Heart right ventricle (tissue), 16 donors: Measurements from ENCODE around the gene CGB2. TPM values are rescaled to one million over a fixed set of nuclear protein-coding genes. Genes with fewer than 3 reads are reported as not detected.
"Not testable (repeated sequence)": the region's sequence is repeated elsewhere in the genome, so short reads cannot be mapped to it uniquely, and the experiment has no call there.

ENCODE experiments used
- ATAC-seq, 8 donors: fragments of 200-7000 bp; cut with Tn5 transposase; one replicate each; pipeline ENCODE4 v1.9.1; 2020; ENCODE audit warnings: mild to moderate bottlenecking in 8 of 8, moderate library complexity in 8 of 8, moderate number of reproducible peaks in 1 of 8
- DNase-seq, 2 donors: peaks; one replicate each; pipeline ENCODE4 v3.0.0-alpha.2; 2020
- H3K27ac ChIP-seq, 10 donors: fragments of 200-600 bp; sonication (generic) in 2 of 10; one replicate each; pipeline versions ENCODE4 v1.5.0 to v1.8.0; 2020 to 2022; ENCODE audit warnings: mild to moderate bottlenecking in 3 of 10
- H3K27me3 ChIP-seq, 7 donors: fragments of 200-600 bp; one replicate each; pipeline ENCODE4 v1.8.0; 2021 to 2022; ENCODE audit warnings: mild to moderate bottlenecking in 2 of 7
- H3K36me3 ChIP-seq, 9 donors: fragments of 200-600 bp; sonication (generic) in 1 of 9; one replicate each; pipeline versions ENCODE4 v1.5.0 to v1.8.0; 2020 to 2022; ENCODE audit warnings: mild to moderate bottlenecking in 2 of 9
- H3K4me1 ChIP-seq, 9 donors: fragments of 200-600 bp; sonication (generic) in 1 of 9; one replicate each; pipeline versions ENCODE4 v1.5.0 to v1.8.0; 2020 to 2022; ENCODE audit warnings: mild to moderate bottlenecking in 4 of 9
- H3K4me3 ChIP-seq, 10 donors: fragments of 200-600 bp; sonication (generic) in 2 of 10; one replicate each; pipeline versions ENCODE4 v1.5.0 to v1.8.0; 2020 to 2022; ENCODE audit warnings: mild to moderate bottlenecking in 7 of 10, moderate library complexity in 2 of 10
- H3K9me3 ChIP-seq, 11 donors: fragments of 200-600 bp in 10 of 11; sonication (generic) in 2 of 11; one replicate each; pipeline versions ENCODE4 v1.5.0 to v1.8.0; 2013 to 2022; ENCODE audit warnings: mild to moderate bottlenecking in 2 of 11, control low read depth in 1 of 11, moderate library complexity in 1 of 11
- CTCF ChIP-seq, 9 donors: fragments of 200-600 bp; sonication (generic) in 2 of 9; IDR thresholded peaks; one replicate each; pipeline versions ENCODE4 v1.5.0 to v1.8.0; 2021 to 2022; ENCODE audit warnings: antibody characterized with exemption in 9 of 9, mild to moderate bottlenecking in 5 of 9, moderate library complexity in 1 of 9
- WGBS, 2 donors: extraction: QIAGEN DNeasy Blood & Tissue Kit; methylation state at CpG; one replicate each; pipeline ENCODE4 v1.1.7; 2013; ENCODE audit warnings: inconsistent platforms in 1 of 2; 5-methylcytosine and 5-hydroxymethylcytosine counted together
- intact Hi-C, 10 donors: fragments of 100-400 bp; cut with DNase I; formaldehyde crosslinking; loops; one replicate each; pipeline versions ENCODE4 v1.11.1 to v1.14.2; 2022
- polyA plus RNA-seq, 2 donors: library from polyadenylated mRNA; stranded (reverse); fragments of 200-250 nt; gene quantifications; one replicate each; pipeline ENCODE4 v1.2.3, GENCODE V29; 2013
- total RNA-seq, 10 donors: library from RNA; stranded (reverse); fragmentation: NEBNext Ultra II Directional in 3 of 10; extraction: Animal tissue kit (Norgen Biotek cat#: 25700) in 3 of 10; gene quantifications; one replicate each; pipeline versions ENCODE4 v1.2.1 to v1.2.4, GENCODE V29; 2021 to 2023
- donor health status: Arrhythmogenic right ventricular cardiomyopathy.
- donor health status: ischemic (EF 13 %, LVEDD 7.1; RV severe dilation, severe dysfunction).
- donor health status: healthy with polysubstance abuse.
- donor health status: DM: no; HTN: yes; CAD: no.
- donor health status: DM: no; HTN: no; CAD: no.
- donor health status: ischemic (EF 25% LVEDD 6.9; RV normal size, moderate dysfunction).
- donor health status: ischemic (EF 25% LVEDD 5.7; RV mildly dilated, moderate dysfunction).
- donor health status: healthy.
- donor health status: DM: yes; HTN: yes; CAD: no.
- donor health status: Ischemic cardiomyopathy.
- donor health status: ischemic (EF 35%, LVEDD 5.7; RV mildly dilated, moderate dysfunction).
- donor health status: nonischemic (EF 11% LVEDD 7.7; RV severe dilation, severe dysfunction).
- donor health status: DM: yes; HTN: yes; CAD: no.
- donor health status: PGD.
- donor health status: ischemic (EF 29% LVEDD 5.4; RV normal size, mild dysfunction).
- donor health status: nonischemic (EF 23%, LVEDD 6.1; RV moderate dilation, normal function).

The CGB2 gene
- total and polyA plus RNA-seq, 12 donors = not detected

DNA sequence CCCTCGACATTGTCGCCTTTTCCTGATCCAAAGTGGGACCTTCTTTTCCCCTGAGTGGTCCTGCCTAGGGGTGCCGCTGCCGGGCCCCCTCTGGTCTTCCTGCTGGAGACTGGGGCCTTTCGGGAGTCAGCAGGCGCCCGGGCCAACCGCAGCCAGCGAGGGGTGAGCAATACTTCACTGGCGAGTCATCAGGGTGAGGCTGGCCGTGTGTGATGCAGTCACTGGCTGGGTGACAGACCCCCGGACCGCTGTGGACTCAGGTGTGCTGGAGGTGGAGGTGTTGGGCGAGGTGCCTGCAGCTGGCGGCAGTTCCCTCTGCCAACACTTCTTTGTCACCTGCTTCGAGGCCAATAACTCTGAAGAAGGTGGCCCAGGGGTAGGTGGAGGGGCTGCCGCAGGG is 10.5 kb downstream of the CGB2 start:
- 74 to 79% methylated on average over 17 of the region's 17 CpGs for WGBS, 2 donors
- no peak overlapping the region for H3K27ac ChIP-seq
- ATAC-seq = no peak
- H3K4me1 ChIP-seq = no peaks in the 10 kb centered on the region
- DNase-seq = no peak
- no peak overlapping the region for H3K4me3 ChIP-seq
- intact Hi-C loops = no loop called here
- H3K36me3 ChIP-seq = no peaks in the 10 kb centered on the region
- H3K9me3 ChIP-seq = no peaks in the 10 kb centered on the region
- TF ChIP-seq CTCF (IDR thresholded peaks at IDR 0.05) = no peak
- H3K27me3 ChIP-seq = no peaks in the 10 kb centered on the region

DNA sequence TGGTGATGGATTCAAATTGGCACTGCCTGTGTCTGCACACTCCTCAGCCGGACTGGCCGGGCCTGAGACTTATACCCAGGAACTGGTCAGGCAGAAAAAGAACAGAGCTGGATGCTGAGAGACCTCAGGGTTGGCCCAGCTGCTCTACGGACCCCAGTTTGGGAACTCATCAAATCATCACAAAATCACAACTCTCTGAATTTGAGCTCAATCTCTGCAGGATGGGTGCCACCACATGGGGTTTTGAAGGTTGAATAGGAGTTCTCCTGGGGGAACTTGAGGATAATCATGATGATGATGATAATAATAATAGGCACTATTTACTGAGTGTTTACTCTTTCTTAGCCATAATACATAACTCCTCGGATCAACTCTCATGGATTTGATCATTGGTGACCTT is 11.0 kb downstream of the CGB2 start:
- H3K27ac ChIP-seq, H3K36me3 ChIP-seq, ATAC-seq, H3K9me3 ChIP-seq, DNase-seq, H3K4me3 ChIP-seq, intact Hi-C loops, H3K4me1 ChIP-seq, H3K27me3 ChIP-seq: not testable (repeated sequence)
- 79 to 95% methylated on average over 2 to 4 of the region's 4 CpGs for WGBS, 2 donors

GRCh38 chr19:49043548-49043947 is 11.9 kb downstream of the CGB2 start, which contains the start of gene CGB5:
CGB5 (plus strand) TSS chr19:49043848; CDS start chr19:49044210, 362 bp downstream.
- H3K27ac ChIP-seq, intact Hi-C loops, H3K9me3 ChIP-seq, DNase-seq, H3K36me3 ChIP-seq, ATAC-seq, H3K27me3 ChIP-seq, H3K4me3 ChIP-seq, H3K4me1 ChIP-seq: not testable (repeated sequence)
- 66 to 69% methylated on average over 14 to 15 of the region's 15 CpGs for WGBS, 2 donors

DNA sequence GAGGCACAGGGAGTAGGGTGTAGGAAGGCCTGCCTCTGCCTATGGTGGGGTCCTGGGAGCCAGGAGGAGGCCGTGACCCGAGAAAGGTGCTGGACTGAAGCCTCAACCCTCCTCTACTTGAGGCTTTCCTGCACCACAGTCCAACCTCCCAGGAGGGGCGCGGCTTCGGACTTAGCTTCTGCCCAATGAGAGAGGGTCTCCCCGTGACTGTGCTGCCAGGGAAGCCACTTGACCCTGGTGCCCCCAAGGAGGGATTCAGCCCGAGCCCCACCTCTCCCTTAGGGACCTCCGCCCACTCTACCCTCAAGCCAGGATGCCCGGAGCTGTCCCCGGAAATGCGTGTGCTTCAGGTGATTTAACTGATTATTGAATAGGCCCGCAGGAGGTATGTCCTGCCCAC is 17.3 kb downstream of the CGB2 start, which contains the start of gene CGB8:
Gene CGB8, minus strand, starts transcription at position 101 of the 400 bp plus-strand sequence. CDS start 372 bp downstream, outside the sequence.
- H3K4me3 ChIP-seq, H3K4me1 ChIP-seq, DNase-seq, H3K27ac ChIP-seq, intact Hi-C loops, ATAC-seq, H3K27me3 ChIP-seq, H3K36me3 ChIP-seq, H3K9me3 ChIP-seq: not testable (repeated sequence)
- 62 to 75% methylated on average over 10 of the region's 12 CpGs for WGBS, 2 donors

DNA sequence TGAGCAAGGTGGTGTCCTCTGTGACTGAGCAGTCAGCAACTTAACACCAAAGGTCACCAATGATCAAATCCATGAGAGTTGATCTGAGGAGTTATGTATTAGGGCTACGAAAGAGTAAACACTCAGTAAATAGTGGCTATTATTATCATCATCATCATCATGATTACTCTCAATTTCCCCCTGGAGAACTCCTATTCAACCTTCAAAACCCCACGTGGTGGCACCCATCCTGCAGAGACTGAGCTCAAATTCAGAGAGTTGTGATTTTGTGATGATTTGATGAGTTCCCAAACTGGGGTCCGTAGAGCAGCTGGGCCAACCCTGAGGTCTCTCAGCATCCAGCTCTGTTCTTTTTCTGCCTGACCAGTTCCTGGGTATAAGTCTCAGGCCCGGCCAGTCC is 18.1 kb downstream of the CGB2 start:
- H3K4me1 ChIP-seq, intact Hi-C loops, DNase-seq, H3K27me3 ChIP-seq, H3K36me3 ChIP-seq, H3K9me3 ChIP-seq, H3K27ac ChIP-seq, H3K4me3 ChIP-seq, ATAC-seq: not testable (repeated sequence)
- WGBS, 2 donors = 73 to 84% methylated on average over 3 of the region's 4 CpGs

- H3K27me3 ChIP-seq, intact Hi-C loops, H3K4me3 ChIP-seq, H3K36me3 ChIP-seq, DNase-seq, H3K4me1 ChIP-seq, ATAC-seq, H3K27ac ChIP-seq, H3K9me3 ChIP-seq: not testable (repeated sequence)
- WGBS, 2 donors = 70 to 72% methylated on average over 24 of the region's 24 CpGs
These were observed 18.8 kb downstream of the CGB2 start for GRCh38 chr19:49050376-49051033.
